Gastroesophageal sphincter (tissue), 3 donors: ENCODE results near the gene STIM2.

Experiments used
- EP300 ChIP-seq: sonication (generic); formaldehyde crosslinking; IDR thresholded peaks from one replicate; pipeline ENCODE4 v1.6.1; 2017; ENCODE audit warnings: antibody characterized with exemption, mild to moderate bottlenecking
- POLR2A ChIP-seq, 2 donors: fragments of 450-650 bp; IDR thresholded peaks; one replicate each; pipeline ENCODE4 v1.6.1; 2017; ENCODE audit warnings: antibody characterized with exemption in 2 of 2, mild to moderate bottlenecking in 2 of 2, moderate library complexity in 1 of 2
- POLR2AphosphoS5 ChIP-seq: sonication (generic); formaldehyde crosslinking; IDR thresholded peaks from one replicate; pipeline ENCODE4 v1.6.1; 2017; ENCODE audit warnings: antibody characterized with exemption
- TF ChIP-seq, protein P1 (sequence below), 4 experiments: fragments of 200-600 bp in 2 of 4; fragments of 450-650 bp in 2 of 4; sonication (generic) in 1 of 4; IDR thresholded peaks; one replicate each; pipeline ENCODE4 v1.5.1; 2017 to 2019; ENCODE audit warnings: antibody characterized with exemption in 4 of 4, mild to moderate bottlenecking in 2 of 4, moderate library complexity in 2 of 4

DNA sequence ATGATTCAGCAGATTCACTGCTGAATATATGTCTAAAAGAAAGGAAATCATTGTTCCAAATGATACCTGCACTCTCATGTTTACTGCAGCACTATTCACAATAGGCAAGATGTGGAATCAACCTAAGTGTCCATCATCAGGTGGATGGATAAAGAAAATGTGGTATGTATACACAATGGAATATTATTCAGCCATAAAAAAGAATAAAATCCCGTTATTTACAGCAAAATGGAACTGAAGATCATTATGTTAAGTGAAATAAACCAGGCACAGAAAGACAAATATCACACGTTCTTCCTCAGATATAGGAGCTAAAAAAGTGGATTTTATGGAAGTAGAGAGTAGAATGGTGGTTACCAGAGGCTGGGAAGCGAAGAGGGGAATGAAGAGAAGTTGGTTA is 130.4 kb downstream of the STIM2 start:
- TF ChIP-seq POLR2A (IDR thresholded peaks at IDR 0.05) (no peak), EP300 (no peak), POLR2AphosphoS5 (no peak)
- TF ChIP-seq, protein P1, sequence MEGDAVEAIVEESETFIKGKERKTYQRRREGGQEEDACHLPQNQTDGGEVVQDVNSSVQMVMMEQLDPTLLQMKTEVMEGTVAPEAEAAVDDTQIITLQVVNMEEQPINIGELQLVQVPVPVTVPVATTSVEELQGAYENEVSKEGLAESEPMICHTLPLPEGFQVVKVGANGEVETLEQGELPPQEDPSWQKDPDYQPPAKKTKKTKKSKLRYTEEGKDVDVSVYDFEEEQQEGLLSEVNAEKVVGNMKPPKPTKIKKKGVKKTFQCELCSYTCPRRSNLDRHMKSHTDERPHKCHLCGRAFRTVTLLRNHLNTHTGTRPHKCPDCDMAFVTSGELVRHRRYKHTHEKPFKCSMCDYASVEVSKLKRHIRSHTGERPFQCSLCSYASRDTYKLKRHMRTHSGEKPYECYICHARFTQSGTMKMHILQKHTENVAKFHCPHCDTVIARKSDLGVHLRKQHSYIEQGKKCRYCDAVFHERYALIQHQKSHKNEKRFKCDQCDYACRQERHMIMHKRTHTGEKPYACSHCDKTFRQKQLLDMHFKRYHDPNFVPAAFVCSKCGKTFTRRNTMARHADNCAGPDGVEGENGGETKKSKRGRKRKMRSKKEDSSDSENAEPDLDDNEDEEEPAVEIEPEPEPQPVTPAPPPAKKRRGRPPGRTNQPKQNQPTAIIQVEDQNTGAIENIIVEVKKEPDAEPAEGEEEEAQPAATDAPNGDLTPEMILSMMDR (IDR thresholded peaks at IDR 0.05), result no peak
